Ovary (tissue), 3 donors: ENCODE measurements around the gene KRT3.

Source experiments
- CTCF ChIP-seq, 3 donors: fragments of 450-650 bp in 2 of 3; fragments of 200-600 bp in 1 of 3; IDR thresholded peaks; one replicate each; pipeline versions ENCODE4 v1.5.1 to v1.8.0; 2016 to 2022; ENCODE audit warnings: antibody characterized with exemption in 3 of 3, mild to moderate bottlenecking in 1 of 3
- EP300 ChIP-seq: sonication (generic); formaldehyde crosslinking; IDR thresholded peaks from one replicate; pipeline ENCODE4 v1.6.1; 2017; ENCODE audit warnings: antibody characterized with exemption
- POLR2A ChIP-seq: fragments of 450-650 bp; IDR thresholded peaks from one replicate; pipeline ENCODE4 v1.6.1; 2017; ENCODE audit warnings: antibody characterized with exemption, mild to moderate bottlenecking, moderate library complexity
- donor health status: DM: no; HTN: no; CAD: no.

DNA sequence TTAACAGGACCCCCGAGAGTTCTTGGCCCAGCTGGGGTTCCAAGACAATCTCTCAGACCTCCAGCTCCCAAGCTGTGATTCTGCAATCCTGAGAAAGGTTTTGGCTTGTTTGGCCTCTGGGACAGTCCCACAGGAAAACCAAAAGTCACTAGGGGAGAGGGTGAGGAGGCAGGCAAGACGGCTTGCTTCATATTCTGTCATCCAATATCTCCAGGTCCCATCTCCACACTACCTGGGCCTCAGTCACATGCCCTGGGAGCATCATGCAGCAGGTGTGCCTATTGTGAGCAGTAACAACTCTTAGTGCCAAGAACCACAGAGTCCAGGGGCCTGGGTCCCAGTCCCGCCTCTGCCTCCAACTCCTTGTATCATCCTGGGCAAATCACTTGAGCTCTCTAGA is 36.5 kb upstream of the KRT3 start:
- TF ChIP-seq POLR2A (no peak), CTCF (IDR thresholded peaks at IDR 0.05) (no peak), EP300 (no peak)
